Measurements from ENCODE around the gene ZNF599. TPM values are rescaled to one million over a fixed set of nuclear protein-coding genes. Genes with fewer than 3 reads are reported as not detected.

The ZNF599 gene
- total and polyA plus RNA-seq, 2 of the 13 experiments (the other 11 are each of a cell fraction or from before 2014, with no cell fraction given): 5.8 to 7.3 TPM

GRCh38 chr19:34733266-34733745, 39.7 kb downstream of the ZNF599 start (continued):
- TF ChIP-seq ZNF232 (CRISPR knock-in tag; IDR thresholded peaks at IDR 0.05; ENCODE audit: borderline replicate concordance) (0 out of 2 replicates have a peak, but pooled peaks have one; percentile 58), IRF1 (CRISPR knock-in tag; IDR thresholded peaks at IDR 0.05; ENCODE audit: low read depth) (no peak), ZKSCAN1 (IDR thresholded peaks at IDR 0.05; ENCODE audit: low read length) (no peak), DMTF1 (CRISPR knock-in tag; IDR thresholded peaks at IDR 0.05) (no peak), AHDC1 (CRISPR knock-in tag; IDR thresholded peaks at IDR 0.05; ENCODE audit: borderline replicate concordance) (0 out of 2 replicates have a peak, but pooled peaks have one; percentile 3), FUBP1 (CRISPR knock-in tag; IDR thresholded peaks at IDR 0.05; ENCODE audit: borderline replicate concordance) (no peak), ZFAT (CRISPR knock-in tag; conservative IDR thresholded peaks at IDR 0.05) (0 out of 2 replicates have a peak, but pooled peaks have one; percentile 47), AFF4 (CRISPR knock-in tag; IDR thresholded peaks at IDR 0.05) (no peak; the same call in 1 of the 2 replicates), ZNF34 (CRISPR knock-in tag; IDR thresholded peaks at IDR 0.05; ENCODE audit: borderline replicate concordance) (no peak), FOXO1 (CRISPR knock-in tag; IDR thresholded peaks at IDR 0.05) (peak; percentile 62), SYNCRIP (IDR thresholded peaks at IDR 0.05; ENCODE audit: insufficient read depth, low read depth, low read length) (no peak), CBX2 (IDR thresholded peaks at IDR 0.05; ENCODE audit: low read depth, low read length) (no peak), CBX2 (CRISPR knock-in tag; IDR thresholded peaks at IDR 0.05; ENCODE audit: low read depth) (no peak), THYN1 (CRISPR knock-in tag; IDR thresholded peaks at IDR 0.05; ENCODE audit: borderline replicate concordance, low read depth) (no peak)

Measured in HepG2 (cell line).